Adrenal gland (tissue), 12 donors: ENCODE results near the gene TBCK. TPM values are rescaled to one million over a fixed set of nuclear protein-coding genes. Genes with fewer than 3 reads are reported as not detected.
"Not testable (repeated sequence)": the region's sequence is repeated elsewhere in the genome, so short reads cannot be mapped to it uniquely, and the experiment has no call there.

Experiments
- DNase-seq, 7 donors: peaks; one replicate each; pipeline ENCODE4 v3.0.0-alpha.2; 2019 to 2020
- H3K27ac ChIP-seq, 5 donors: fragments of 200-600 bp; sonication (generic) in 4 of 5; 1 replicate in 3 of 5; 2 replicates in 2 of 5; pipeline versions ENCODE4 v1.5.1 to v1.8.0; 2016 to 2020; ENCODE audit warnings: mild to moderate bottlenecking in 1 of 5
- H3K27me3 ChIP-seq: fragments of 200-600 bp; 2 replicates; pipeline ENCODE4 v1.8.0; 2021
- H3K36me3 ChIP-seq, 2 donors: fragments of 200-600 bp; replicated peaks in 1 of 2; 1 replicate in 1 of 2; 2 replicates in 1 of 2; pipeline versions ENCODE4 v1.5.1 to v1.8.0; 2018 to 2022
- H3K4me1 ChIP-seq, 2 donors: fragments of 200-600 bp; replicated peaks in 1 of 2; 1 replicate in 1 of 2; 2 replicates in 1 of 2; pipeline versions ENCODE4 v1.5.1 to v1.8.0; 2018 to 2021
- H3K4me3 ChIP-seq, 4 donors: fragments of 200-600 bp; sonication (generic) in 3 of 4; one replicate each; pipeline ENCODE4 v1.5.1; 2016 to 2018
- H3K9me3 ChIP-seq, 3 donors: fragments of 200-600 bp; sonication (generic) in 1 of 3; replicated peaks in 1 of 3; 1 replicate in 2 of 3; 2 replicates in 1 of 3; pipeline versions ENCODE4 v1.5.1 to v1.8.0; 2016 to 2021
- POLR2A ChIP-seq, 2 donors: fragments of 450-650 bp; IDR thresholded peaks; one replicate each; pipeline ENCODE4 v1.6.1; 2017; ENCODE audit warnings: antibody characterized with exemption in 2 of 2, mild to moderate bottlenecking in 2 of 2, moderate library complexity in 1 of 2
- WGBS, 4 donors: extraction: QIAGEN DNeasy Blood & Tissue Kit in 2 of 4; methylation state at CpG; one replicate each; pipeline versions ENCODE4 v1.1.5 to v1.1.7; 2013 to 2017; 5-methylcytosine and 5-hydroxymethylcytosine counted together
- intact Hi-C, 2 donors: fragments of 100-400 bp; cut with DNase I; formaldehyde crosslinking; loops; one replicate each; pipeline versions ENCODE4 v1.14.1 to v1.15.0; 2022 to 2023
- polyA plus RNA-seq, 3 donors: library from polyadenylated mRNA; stranded (reverse); fragments of 200-250 nt in 2 of 3; fragments of 350-450 nt in 1 of 3; fragmentation: Illumina TruSeq in 1 of 3; extraction: RNeasy Lipid Tissue Mini Kit (QIAGEN cat#74804) in 1 of 3; gene quantifications; one replicate each; pipeline ENCODE4 v1.2.3, GENCODE V29; 2013 to 2014
- total RNA-seq, 9 donors: library from RNA; depleted of rRNA in 4 of 9; stranded (reverse); fragments of >200 nt in 4 of 9; fragments of 120-200 nt in 1 of 9; fragmentation: NEBNext Ultra II Directional in 1 of 9; extraction: Animal tissue kit (Norgen Biotek cat#: 25700) in 1 of 9; gene quantifications; one replicate each; pipeline versions ENCODE4 v1.1.0 to v1.2.4, GENCODE V29; 2013 to 2023
- TF ChIP-seq, protein P1 (sequence below), 6 experiments: fragments of 450-650 bp in 4 of 6; fragments of 200-600 bp in 2 of 6; sonication (generic) in 1 of 6; IDR thresholded peaks; 1 replicate in 5 of 6; 2 replicates in 1 of 6; pipeline versions ENCODE4 v1.5.1 to v1.8.0; 2016 to 2021; ENCODE audit warnings: antibody characterized with exemption in 6 of 6, mild to moderate bottlenecking in 2 of 6, moderate library complexity in 1 of 6
- donor health status: healthy with polysubstance abuse.
- donor health status: Bipolar disorder and iron deficiency.
- donor health status: DM: yes; HTN: yes; CAD: no.
- donor health status: DM: no; HTN: no; CAD: no.
- donor health status: DM: no; HTN: no; CAD: no.
- donor health status: DM: yes; HTN: yes; CAD: no.

The TBCK gene
- total and polyA plus RNA-seq, 12 donors: 12.6 to 76.3 (median 39.8) TPM

DNA sequence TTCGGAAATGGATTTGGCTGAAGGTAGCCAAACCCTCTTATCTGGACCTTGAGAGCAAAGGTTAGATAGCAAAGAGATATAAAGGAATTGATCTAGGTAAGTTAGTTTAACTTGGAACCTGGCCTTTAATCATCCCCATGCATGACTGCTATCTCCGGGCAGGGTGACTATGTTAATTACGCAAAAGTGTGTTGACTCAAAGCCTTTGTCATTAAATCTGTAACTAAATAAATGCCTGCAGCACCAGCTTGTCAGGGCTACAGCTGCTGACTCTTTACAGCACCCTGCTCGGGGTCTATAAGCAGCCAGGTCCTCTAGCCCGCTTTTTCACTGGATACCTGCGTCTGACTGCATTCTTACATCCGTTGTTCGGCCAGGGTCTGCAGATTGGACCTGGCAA is 201.7 kb downstream of the TBCK start:
- 86 to 93% (median 92%) methylated on average over 8 of the region's 8 CpGs for WGBS, 4 donors

DNA sequence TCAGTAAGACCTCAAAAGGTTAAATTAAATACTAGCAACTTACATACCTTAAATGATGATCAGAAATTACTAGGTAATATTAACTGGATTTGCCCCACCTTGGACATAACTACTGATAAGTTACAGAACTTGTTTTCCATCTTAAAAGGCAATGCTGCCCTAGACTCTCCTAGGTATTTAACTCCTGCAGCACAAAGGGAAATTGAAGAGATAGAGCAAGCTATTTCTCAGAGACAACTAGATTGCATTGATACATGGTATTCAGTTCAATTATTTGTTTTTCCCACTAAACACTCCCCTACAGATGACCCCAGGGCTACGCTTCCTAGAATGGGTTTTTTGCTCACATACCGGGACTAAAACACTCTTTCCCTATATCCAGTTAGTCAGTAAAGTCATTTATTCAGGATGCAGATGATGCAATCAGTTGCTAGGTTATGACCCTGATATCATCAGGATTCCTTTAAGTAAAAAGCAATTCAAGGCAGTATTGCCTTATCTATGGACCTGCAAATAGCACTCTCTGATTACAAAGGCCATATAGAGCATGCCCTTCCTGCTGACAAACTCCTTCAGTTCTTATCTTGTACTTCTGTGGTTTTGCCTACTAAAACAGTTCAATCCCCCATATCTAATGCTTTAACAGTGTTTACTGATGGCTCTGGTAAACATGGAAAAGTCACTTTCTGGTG is 204.1 kb downstream of the TBCK start:
- intact Hi-C loops, DNase-seq, H3K4me3 ChIP-seq, H3K27ac ChIP-seq, H3K27me3 ChIP-seq, H3K9me3 ChIP-seq, H3K4me1 ChIP-seq, H3K36me3 ChIP-seq: not testable (repeated sequence)
- WGBS, 4 donors: 98 to 100% (median 98%) methylated on average over 2 of the region's 2 CpGs

More for the DNA sequence above, 201.7 kb downstream of the TBCK start:
- Histone ChIP-seq H3K27me3 (no peaks in the 10 kb centered on the region), H3K4me1 (no peaks in the 10 kb centered on the region), H3K27ac (no peak overlapping the region), H3K36me3 (peaks cover 0 to 8% of the 10 kb centered on the region in 2 donors), H3K9me3 (peaks cover 0 to 10% (median 0%) of the 10 kb centered on the region in 3 donors), H3K4me3 (no peak overlapping the region)
- no peak for DNase-seq
- TF ChIP-seq, protein P1, sequence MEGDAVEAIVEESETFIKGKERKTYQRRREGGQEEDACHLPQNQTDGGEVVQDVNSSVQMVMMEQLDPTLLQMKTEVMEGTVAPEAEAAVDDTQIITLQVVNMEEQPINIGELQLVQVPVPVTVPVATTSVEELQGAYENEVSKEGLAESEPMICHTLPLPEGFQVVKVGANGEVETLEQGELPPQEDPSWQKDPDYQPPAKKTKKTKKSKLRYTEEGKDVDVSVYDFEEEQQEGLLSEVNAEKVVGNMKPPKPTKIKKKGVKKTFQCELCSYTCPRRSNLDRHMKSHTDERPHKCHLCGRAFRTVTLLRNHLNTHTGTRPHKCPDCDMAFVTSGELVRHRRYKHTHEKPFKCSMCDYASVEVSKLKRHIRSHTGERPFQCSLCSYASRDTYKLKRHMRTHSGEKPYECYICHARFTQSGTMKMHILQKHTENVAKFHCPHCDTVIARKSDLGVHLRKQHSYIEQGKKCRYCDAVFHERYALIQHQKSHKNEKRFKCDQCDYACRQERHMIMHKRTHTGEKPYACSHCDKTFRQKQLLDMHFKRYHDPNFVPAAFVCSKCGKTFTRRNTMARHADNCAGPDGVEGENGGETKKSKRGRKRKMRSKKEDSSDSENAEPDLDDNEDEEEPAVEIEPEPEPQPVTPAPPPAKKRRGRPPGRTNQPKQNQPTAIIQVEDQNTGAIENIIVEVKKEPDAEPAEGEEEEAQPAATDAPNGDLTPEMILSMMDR (IDR thresholded peaks at IDR 0.05): no peak
- no peak for TF ChIP-seq POLR2A (IDR thresholded peaks at IDR 0.05)
- intact Hi-C loops: no loop called here

DNA sequence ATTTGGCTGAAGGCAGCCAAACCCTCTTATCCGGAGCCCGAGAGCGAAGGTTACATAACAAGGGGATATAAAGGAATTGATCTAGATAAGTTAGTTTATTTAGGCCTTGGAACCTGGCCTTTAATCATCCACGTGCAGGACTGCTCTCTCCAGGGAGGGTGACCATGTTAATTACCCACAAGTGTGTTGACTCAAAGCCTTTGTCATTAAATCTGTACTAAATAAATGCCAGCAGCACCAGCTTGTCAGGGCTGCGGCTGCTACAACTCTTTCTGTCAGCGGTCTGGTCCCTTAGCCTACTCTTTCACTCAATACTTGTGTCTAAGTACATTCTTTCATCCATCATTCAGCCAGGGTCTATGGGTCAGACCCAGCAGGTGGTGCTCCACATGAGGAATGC is 206.1 kb downstream of the TBCK start:
- no peak for TF ChIP-seq POLR2A (IDR thresholded peaks at IDR 0.05)
- TF ChIP-seq, protein P1 (IDR thresholded peaks at IDR 0.05): no peak
- Histone ChIP-seq H3K36me3 (no peaks in the 10 kb centered on the region), H3K4me1 (no peaks in the 10 kb centered on the region), H3K27ac (no peak overlapping the region), H3K4me3 (no peak overlapping the region), H3K27me3 (no peaks in the 10 kb centered on the region), H3K9me3 (peaks cover 0 to 10% (median 0%) of the 10 kb centered on the region in 3 donors)
- intact Hi-C loops: no loop called here
- DNase-seq: no peak
- 88 to 97% (median 96%) methylated on average over 5 to 6 of the region's 6 CpGs for WGBS, 4 donors

DNA sequence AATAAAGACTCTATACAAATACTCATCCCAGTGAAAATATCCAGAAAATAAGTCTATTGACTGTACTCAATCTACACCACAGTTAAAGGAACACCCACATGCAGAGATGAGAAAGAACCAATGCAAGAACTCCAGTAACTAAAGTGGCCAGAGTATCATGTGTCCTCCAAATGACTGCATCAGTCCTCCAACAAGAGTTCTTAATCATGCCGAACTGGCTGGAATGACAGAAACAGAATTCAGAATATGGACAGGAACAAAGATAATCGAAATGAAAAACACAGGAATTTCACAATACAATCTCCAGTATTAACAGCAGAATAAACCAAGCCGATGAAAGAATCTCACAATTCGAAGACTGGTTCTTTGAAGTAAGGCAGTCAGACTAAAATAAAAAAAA is 210.3 kb downstream of the TBCK start:
- intact Hi-C loops: no loop called here
- no peaks in the 10 kb centered on the region for H3K27me3 ChIP-seq
- no peaks in the 10 kb centered on the region for H3K36me3 ChIP-seq
- DNase-seq: no peak
- TF ChIP-seq, protein P1 (IDR thresholded peaks at IDR 0.05): no peak
- no peak for TF ChIP-seq POLR2A (IDR thresholded peaks at IDR 0.05)
- H3K4me3 ChIP-seq: no peak overlapping the region
- 96 to 100% (median 98%) methylated on average over 4 of the region's 4 CpGs for WGBS, 4 donors
- H3K9me3 ChIP-seq: peaks cover 0 to 10% (median 0%) of the 10 kb centered on the region in 3 donors
- peaks cover 7 to 8% of the 10 kb centered on the region in 2 donors for H3K4me1 ChIP-seq
- no peak overlapping the region for H3K27ac ChIP-seq

DNA sequence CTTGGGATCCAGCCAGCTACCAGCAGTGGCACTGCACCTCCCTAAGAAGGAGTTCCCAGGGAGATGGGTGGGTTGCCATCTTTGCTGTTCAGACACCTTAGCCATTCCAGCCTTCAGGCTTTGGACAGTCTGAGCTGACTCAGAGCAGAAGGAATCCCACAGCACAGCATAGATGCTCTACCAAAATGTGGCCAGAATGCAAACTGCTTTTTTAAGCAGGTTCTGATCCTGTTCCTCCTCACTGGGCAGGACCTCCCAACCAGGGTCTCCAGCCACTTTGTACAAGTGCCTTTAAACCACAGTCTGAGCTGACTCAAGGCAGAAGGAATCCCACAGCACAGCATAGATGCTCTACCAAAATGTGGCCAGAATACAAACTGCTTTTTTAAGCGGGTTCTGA is 211.7 kb downstream of the TBCK start:
- TF ChIP-seq, protein P1 (IDR thresholded peaks at IDR 0.05): no peak
- TF ChIP-seq POLR2A (IDR thresholded peaks at IDR 0.05): no peak
- H3K27ac ChIP-seq: no peak overlapping the region
- no peaks in the 10 kb centered on the region for H3K36me3 ChIP-seq
- 58 to 100% (median 89%) methylated on average over 1 of the region's 1 CpG for WGBS, 4 donors
- DNase-seq: no peak
- no peaks in the 10 kb centered on the region for H3K9me3 ChIP-seq
- no peaks in the 10 kb centered on the region for H3K27me3 ChIP-seq
- intact Hi-C loops: no loop called here
- peaks cover 7 to 8% of the 10 kb centered on the region in 2 donors for H3K4me1 ChIP-seq
- no peak overlapping the region for H3K4me3 ChIP-seq
